Glomerular visceral epithelial cell (primary cell): ENCODE data around the gene FHL3.

Experiments
- DNase-seq: peaks from one replicate; pipeline ENCODE4 v3.0.0-alpha.2; 2016; ENCODE audit errors: extremely low spot score

Gene FHL3

GRCh38 chr1:38013227-38013622 is 7.9 kb upstream of the FHL3 start:
- DNase-seq: no peak

GRCh38 chr1:38012363-38013226 is 7.3 kb upstream of the FHL3 start, which contains the start of gene UTP11:
TSS of gene UTP11 (plus strand) at chr1:38012734. CDS start at chr1:38012803, 69 bp downstream.
- DNase-seq: peak; percentile 98

GRCh38 chr1:38009841-38010180 is 4.5 kb upstream of the FHL3 start:
- DNase-seq: no peak

GRCh38 chr1:38009088-38009840 is 4.0 kb upstream of the FHL3 start:
- DNase-seq: peak; percentile 42

GRCh38 chr1:38006008-38006828 is 904 bp upstream of the FHL3 start:
- DNase-seq: no peak

- peak; percentile 16 for DNase-seq
Observed at GRCh38 chr1:38004284-38005108, 818 bp downstream of the FHL3 start.

GRCh38 chr1:38003261-38004250 is 1.8 kb downstream of the FHL3 start:
- peak; percentile 22 for DNase-seq

- peak; percentile 86 for DNase-seq
Observed at GRCh38 chr1:38000529-38001455, 4.5 kb downstream of the FHL3 start.

GRCh38 chr1:38000233-38000528 is 5.1 kb downstream of the FHL3 start:
- no peak for DNase-seq

- DNase-seq: peak; percentile 78
Observed at GRCh38 chr1:37999430-38000232, 5.7 kb downstream of the FHL3 start.

- no peak for DNase-seq
Observed at GRCh38 chr1:37998913-37999429, 6.3 kb downstream of the FHL3 start.

- no peak for DNase-seq
Observed at GRCh38 chr1:37998089-37998808, 7.1 kb downstream of the FHL3 start.

GRCh38 chr1:37997256-37998088 is 7.8 kb downstream of the FHL3 start:
- DNase-seq: no peak

GRCh38 chr1:37995751-37996345 is 9.5 kb downstream of the FHL3 start:
- no peak for DNase-seq

GRCh38 chr1:37994886-37995566 is 10.3 kb downstream of the FHL3 start:
- no peak for DNase-seq
